Muscle of leg (tissue), 11 donors: ENCODE measurements around the gene FBN2. TPM values are rescaled to one million over a fixed set of nuclear protein-coding genes. Genes with fewer than 3 reads are reported as not detected.

Experiments used
- DNase-seq: peaks from one replicate; pipeline ENCODE4 v3.0.0; 2013
- H3K27ac ChIP-seq: one replicate; pipeline ENCODE4 v1.5.1; 2013; ENCODE audit warnings: mild to moderate bottlenecking, low read length, control low read depth
- H3K27me3 ChIP-seq: one replicate; pipeline ENCODE4 v1.6.1; 2013; ENCODE audit warnings: low read length; ENCODE audit not compliant: control insufficient read depth, insufficient read depth
- H3K36me3 ChIP-seq: one replicate; pipeline ENCODE4 v1.6.1; 2013; ENCODE audit warnings: low read length; ENCODE audit not compliant: control insufficient read depth, insufficient read depth
- H3K4me1 ChIP-seq: one replicate; pipeline ENCODE4 v1.6.1; 2013; ENCODE audit warnings: low read length; ENCODE audit not compliant: control insufficient read depth, insufficient read depth
- H3K4me3 ChIP-seq: one replicate; pipeline ENCODE4 v1.5.1; 2013; ENCODE audit warnings: low read length, control low read depth
- H3K9me3 ChIP-seq: replicated peaks from 2 replicates; pipeline ENCODE4 v1.6.1; 2013; ENCODE audit warnings: low read depth, low read length; ENCODE audit not compliant: control insufficient read depth
- WGBS: methylation state at CpG from one replicate; pipeline ENCODE4 v1.1.5; 2013; ENCODE audit warnings: missing lambda C conversion rate; ENCODE audit not compliant: insufficient coverage; 5-methylcytosine and 5-hydroxymethylcytosine counted together
- polyA plus RNA-seq, 8 donors: library from polyadenylated mRNA; unstranded; fragments of 120-200 nt; gene quantifications; one replicate each; pipeline versions ENCODE4 v1.2.1 to v1.2.3, GENCODE V29; 2013; ENCODE audit warnings: inconsistent platforms in 1 of 8, low replicate concordance in 1 of 8; ENCODE audit not compliant: insufficient read length in 8 of 8, insufficient read depth in 1 of 8
- total RNA-seq: library from RNA; stranded (reverse); fragments of 120-200 nt; gene quantifications from one replicate; pipeline ENCODE4 v1.2.4, GENCODE V29; 2013

Gene FBN2
- total and polyA plus RNA-seq, 9 donors, result 32.8 to 148 (median 83.6) TPM

GRCh38 chr5:128355961-128356360, 182.1 kb downstream of the FBN2 start:
- Histone ChIP-seq H3K4me3 (no peak overlapping the region), H3K27ac (no peak overlapping the region), H3K36me3 (peaks cover 13% of the 10 kb centered on the region), H3K4me1 (no peaks in the 10 kb centered on the region), H3K27me3 (no peaks in the 10 kb centered on the region), H3K9me3 (no peaks in the 10 kb centered on the region)
- WGBS, result 60% methylated on average over 1 of the region's 3 CpGs
- DNase-seq, result no peak

DNA sequence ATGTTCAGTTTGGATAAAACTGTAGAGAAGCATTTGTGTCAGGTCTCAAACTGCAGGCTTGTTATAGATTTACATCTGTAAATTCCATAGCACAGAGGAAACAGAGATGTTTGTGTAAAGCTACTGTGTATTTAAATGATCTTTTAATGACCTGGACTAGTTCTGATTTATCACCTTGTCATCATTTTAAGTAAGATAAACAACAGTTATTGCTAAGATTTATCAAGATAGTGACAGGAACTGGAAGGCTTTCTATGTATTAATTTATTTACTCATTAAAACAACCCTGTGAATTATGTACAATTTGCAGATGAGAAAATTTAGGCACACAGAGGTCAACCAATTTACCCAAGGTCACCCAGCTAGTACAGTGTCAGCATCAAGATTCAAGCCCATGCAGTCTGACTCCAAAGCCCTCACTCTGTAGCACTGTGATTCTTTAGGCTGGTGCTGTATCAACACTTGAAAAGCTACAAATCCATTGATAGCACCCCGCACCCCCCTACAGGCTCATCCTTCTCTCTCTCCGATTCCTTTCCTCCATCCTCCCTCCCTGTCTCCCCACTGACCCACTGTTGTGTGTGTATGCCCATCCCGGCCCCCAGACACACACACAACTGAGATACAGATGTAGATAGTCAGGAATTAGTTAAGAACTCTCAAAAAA, 184.5 kb downstream of the FBN2 start:
- WGBS, result no CpG with 5 or more reads among the region's 3 CpGs
- H3K9me3 ChIP-seq, result no peaks in the 10 kb centered on the region

GRCh38 chr5:128350705-128351104, 187.3 kb downstream of the FBN2 start:
- Histone ChIP-seq H3K4me1 (peaks cover 2% of the 10 kb centered on the region), H3K9me3 (no peaks in the 10 kb centered on the region), H3K36me3 (peaks cover 13% of the 10 kb centered on the region), H3K27me3 (no peaks in the 10 kb centered on the region), H3K27ac (no peak overlapping the region), H3K4me3 (no peak overlapping the region)
- DNase-seq, result no peak
- WGBS, result 100% methylated on average over 1 of the region's 5 CpGs

More for the DNA sequence above, 184.5 kb downstream of the FBN2 start:
- no peak overlapping the region for H3K4me3 ChIP-seq
- no peaks in the 10 kb centered on the region for H3K27me3 ChIP-seq
- no peak overlapping the region for H3K27ac ChIP-seq
- peaks cover 2% of the 10 kb centered on the region for H3K4me1 ChIP-seq
- H3K36me3 ChIP-seq, result peaks cover 16% of the 10 kb centered on the region
- DNase-seq, result no peak

DNA sequence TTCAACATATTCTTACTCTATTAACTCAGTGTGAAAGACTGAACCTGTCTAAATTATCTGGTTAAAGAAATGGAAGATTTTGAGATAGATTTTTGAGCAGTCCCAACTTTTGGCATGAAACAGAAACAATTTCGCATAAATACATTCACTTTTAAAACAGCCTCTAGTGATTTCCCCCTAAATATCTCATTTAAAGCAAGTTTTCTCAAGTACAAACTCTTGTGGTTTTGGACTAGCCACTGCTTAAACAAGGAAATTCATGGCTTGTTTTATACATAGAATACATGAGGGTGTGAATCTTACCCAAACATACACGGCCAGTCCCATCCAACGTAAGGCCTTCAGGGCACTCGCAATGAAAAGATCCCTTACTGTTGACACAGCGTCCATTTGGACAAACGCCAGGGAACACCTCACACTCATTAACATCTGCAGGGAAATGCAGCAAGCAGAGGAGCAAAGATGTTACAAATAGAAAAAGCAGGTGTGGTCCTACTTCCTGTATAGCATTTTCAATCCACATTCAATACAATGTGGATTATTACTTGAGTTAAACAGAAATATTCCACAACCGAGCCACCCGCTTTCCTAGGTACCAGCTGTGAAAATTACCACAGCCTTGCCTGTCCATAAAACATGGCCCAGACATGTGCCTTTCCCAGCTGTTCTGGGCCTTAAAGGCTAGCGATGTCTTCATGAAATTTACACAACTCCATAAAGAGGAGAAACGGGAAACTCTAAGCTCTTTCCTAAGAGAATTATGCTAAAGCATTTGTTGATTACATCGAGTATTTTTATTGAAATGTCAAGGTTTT, 188.8 kb downstream of the FBN2 start:
- DNase-seq, result peak; percentile 59
- Histone ChIP-seq H3K27ac (no peak overlapping the region), H3K9me3 (no peaks in the 10 kb centered on the region), H3K4me3 (no peak overlapping the region), H3K27me3 (no peaks in the 10 kb centered on the region), H3K36me3 (peaks cover 14% of the 10 kb centered on the region), H3K4me1 (peaks cover 2% of the 10 kb centered on the region)
- WGBS, result no CpG with 5 or more reads among the region's 11 CpGs

DNA sequence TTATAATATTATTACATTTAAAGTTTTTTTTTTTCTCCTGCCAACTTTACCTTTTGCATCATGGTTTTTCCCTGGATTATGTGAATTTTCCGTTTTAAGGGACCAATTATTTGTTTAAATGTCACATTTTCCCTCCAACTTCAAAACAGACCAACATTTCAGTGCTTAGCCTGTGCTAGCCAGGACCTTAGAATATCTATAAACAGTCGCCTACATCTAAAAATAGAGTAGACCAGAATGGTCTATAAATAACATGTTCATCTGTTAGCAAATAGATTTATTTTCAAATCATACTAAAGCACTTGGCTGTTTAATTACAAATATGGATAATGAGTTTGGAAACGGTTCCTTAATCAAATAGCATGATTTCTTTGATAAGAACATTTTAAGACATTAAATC, 192.0 kb downstream of the FBN2 start:
- Histone ChIP-seq H3K27me3 (no peaks in the 10 kb centered on the region), H3K4me1 (peaks cover 2% of the 10 kb centered on the region), H3K4me3 (no peak overlapping the region), H3K36me3 (peaks cover 30% of the 10 kb centered on the region), H3K9me3 (no peaks in the 10 kb centered on the region), H3K27ac (no peak overlapping the region)
- no peak for DNase-seq
- WGBS, result no CpG with 5 or more reads among the region's 3 CpGs

GRCh38 chr5:128345247-128345646, 192.8 kb downstream of the FBN2 start:
- Histone ChIP-seq H3K36me3 (peaks cover 29% of the 10 kb centered on the region), H3K4me1 (peaks cover 2% of the 10 kb centered on the region), H3K27me3 (no peaks in the 10 kb centered on the region), H3K4me3 (no peak overlapping the region), H3K27ac (no peak overlapping the region), H3K9me3 (no peaks in the 10 kb centered on the region)
- DNase-seq, result no peak
- 98% methylated on average over 14 of the region's 16 CpGs for WGBS

- WGBS, result 49% methylated on average over 4 of the region's 4 CpGs
- peak; percentile 31 for DNase-seq
- Histone ChIP-seq H3K27me3 (no peaks in the 10 kb centered on the region), H3K36me3 (peaks cover 41% of the 10 kb centered on the region), H3K4me3 (no peak overlapping the region), H3K4me1 (no peaks in the 10 kb centered on the region), H3K27ac (no peak overlapping the region), H3K9me3 (no peaks in the 10 kb centered on the region)
Measured at GRCh38 chr5:128343168-128343567, 194.9 kb downstream of the FBN2 start.

DNA sequence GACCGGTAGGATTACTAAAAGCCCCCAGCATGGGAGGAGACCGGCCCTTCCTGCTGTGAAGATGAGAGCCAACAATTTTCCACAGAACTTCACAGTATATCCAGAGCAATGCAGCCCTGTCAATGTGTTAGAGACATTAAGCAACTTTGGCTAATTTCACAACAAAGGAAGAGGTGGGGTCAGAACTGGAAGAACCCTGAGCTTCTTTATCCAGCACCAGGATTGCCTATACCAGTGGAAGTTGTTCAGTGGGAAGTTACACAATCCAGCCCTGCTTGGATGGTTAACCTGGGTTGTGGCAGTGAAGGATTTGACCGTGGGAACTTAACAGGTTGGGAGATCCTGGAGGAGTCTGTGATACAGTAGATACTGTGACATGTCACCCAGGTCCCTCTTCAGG, 197.0 kb downstream of the FBN2 start:
- peaks cover 49% of the 10 kb centered on the region for H3K36me3 ChIP-seq
- peak; percentile 22 for DNase-seq
- H3K4me1 ChIP-seq, result no peaks in the 10 kb centered on the region
- no peaks in the 10 kb centered on the region for H3K27me3 ChIP-seq
- H3K27ac ChIP-seq, result no peak overlapping the region
- no peaks in the 10 kb centered on the region for H3K9me3 ChIP-seq
- no CpG with 5 or more reads among the region's 3 CpGs for WGBS
- H3K4me3 ChIP-seq, result no peak overlapping the region

- Histone ChIP-seq H3K4me1 (no peaks in the 10 kb centered on the region), H3K4me3 (no peak overlapping the region), H3K36me3 (peaks cover 53% of the 10 kb centered on the region), H3K27ac (no peak overlapping the region), H3K9me3 (no peaks in the 10 kb centered on the region), H3K27me3 (no peaks in the 10 kb centered on the region)
- no peak for DNase-seq
- WGBS, result 85% methylated on average over 2 of the region's 2 CpGs
Measured at GRCh38 chr5:128340648-128341047, 197.4 kb downstream of the FBN2 start.

GRCh38 chr5:128339585-128339984, 198.5 kb downstream of the FBN2 start:
- Histone ChIP-seq H3K9me3 (no peaks in the 10 kb centered on the region), H3K36me3 (peaks cover 48% of the 10 kb centered on the region), H3K27me3 (no peaks in the 10 kb centered on the region), H3K4me1 (no peaks in the 10 kb centered on the region), H3K27ac (no peak overlapping the region), H3K4me3 (no peak overlapping the region)
- DNase-seq, result no peak
- 78% methylated on average over 3 of the region's 3 CpGs for WGBS
